ENCODE data around the gene AVP. TPM values are rescaled to one million over a fixed set of nuclear protein-coding genes. Genes with fewer than 3 reads are reported as not detected.
A peak's percentile ranks its signal among the peaks of the same experiment; 100 is the strongest.

AVP gene
- total RNA-seq, 1 donor from 2014 or later, result not detected

GRCh38 chr20:3046677-3047462 is 37.7 kb downstream of the AVP start:
- no peak for DNase-seq (ENCODE audit: low spot score)
- Mint-ChIP-seq H3K27me3 (ENCODE audit: low read depth) (no peaks in the 10 kb centered on the region), H3K4me1 (ENCODE audit: low read depth) (peaks cover 23% of the 10 kb centered on the region), H3K4me3 (ENCODE audit: unreplicated experiment) (peak overlapping the region; percentile 86), H3K36me3 (ENCODE audit: low read depth) (peaks cover 14% of the 10 kb centered on the region), H3K9me3 (ENCODE audit: low read depth) (no peaks in the 10 kb centered on the region), H3K27ac (ENCODE audit: unreplicated experiment) (peak overlapping the region; percentile 63)
- no peak for TF ChIP-seq CTCF (IDR thresholded peaks at IDR 0.05)

- H3K4me1 Mint-ChIP-seq (ENCODE audit: low read depth), result peaks cover 28% of the 10 kb centered on the region
- TF ChIP-seq CTCF (IDR thresholded peaks at IDR 0.05), result no peak
- peaks cover 17% of the 10 kb centered on the region for H3K36me3 Mint-ChIP-seq (ENCODE audit: low read depth)
- H3K27ac Mint-ChIP-seq (ENCODE audit: unreplicated experiment), result peak within 1 kb of the TSS; percentile 77
- peak; percentile 96 for DNase-seq (ENCODE audit: low spot score)
- no peaks in the 10 kb centered on the region for H3K9me3 Mint-ChIP-seq (ENCODE audit: low read depth)
- H3K4me3 Mint-ChIP-seq (ENCODE audit: unreplicated experiment), result peak within 1 kb of the TSS; percentile 86
- no peaks in the 10 kb centered on the region for H3K27me3 Mint-ChIP-seq (ENCODE audit: low read depth)
These were observed 38.5 kb downstream of the AVP start, which contains the start of gene MRPS26 for GRCh38 chr20:3045816-3046676. Gene MRPS26 (plus strand): TSS chr20:3046052. CDS start chr20:3046069, 17 bp downstream.

DNA sequence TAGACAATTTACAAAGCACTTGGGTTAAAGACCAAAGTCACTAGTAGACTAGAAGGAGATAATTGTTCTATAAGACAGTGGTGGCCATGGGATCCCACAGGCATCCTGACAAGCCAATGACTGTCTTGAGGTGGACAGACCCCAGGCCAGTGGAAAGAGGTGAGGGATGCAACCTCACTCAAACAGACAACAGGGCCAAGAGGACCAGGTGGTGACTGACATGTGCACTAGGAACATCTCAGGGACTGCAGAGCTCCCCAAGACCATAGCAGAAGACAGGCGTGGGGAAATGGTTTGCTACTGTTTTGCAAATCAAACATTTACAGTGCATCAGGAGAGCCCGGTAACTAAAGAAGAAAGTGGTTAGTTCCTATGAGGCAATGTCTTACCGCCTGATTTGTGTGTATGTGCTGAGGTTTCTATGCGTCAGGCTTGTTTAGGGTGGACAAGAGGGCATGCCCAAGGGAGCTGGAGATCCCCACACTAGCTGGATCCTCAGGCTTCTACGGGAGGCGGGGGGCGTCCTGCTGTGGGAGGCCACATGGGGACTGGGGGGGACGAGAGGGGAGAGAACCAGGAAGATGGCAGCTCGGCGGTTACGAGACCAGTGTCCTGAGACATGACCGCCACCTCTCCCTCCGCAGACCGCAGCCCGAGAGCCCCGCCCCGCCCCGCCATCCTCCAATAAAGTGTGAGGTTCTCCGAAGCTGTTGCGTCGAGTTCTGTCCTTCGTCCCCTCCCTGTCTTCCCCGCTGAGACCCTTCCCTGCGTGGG is 39.3 kb downstream of the AVP start:
- no peak for DNase-seq (ENCODE audit: low spot score)

GRCh38 chr20:3044336-3044965 is 40.1 kb downstream of the AVP start:
- Mint-ChIP-seq H3K36me3 (ENCODE audit: low read depth) (peaks cover 18% of the 10 kb centered on the region), H3K4me1 (ENCODE audit: low read depth) (peaks cover 28% of the 10 kb centered on the region), H3K4me3 (ENCODE audit: unreplicated experiment) (no peak overlapping the region), H3K27ac (ENCODE audit: unreplicated experiment) (no peak overlapping the region), H3K9me3 (ENCODE audit: low read depth) (no peaks in the 10 kb centered on the region), H3K27me3 (ENCODE audit: low read depth) (no peaks in the 10 kb centered on the region)
- TF ChIP-seq CTCF (IDR thresholded peaks at IDR 0.05), result no peak
- DNase-seq (ENCODE audit: low spot score), result no peak

More for the DNA sequence above, 39.3 kb downstream of the AVP start:
- Mint-ChIP-seq H3K4me1 (ENCODE audit: low read depth) (peaks cover 28% of the 10 kb centered on the region), H3K4me3 (ENCODE audit: unreplicated experiment) (peak overlapping the region; percentile 86), H3K27me3 (ENCODE audit: low read depth) (no peaks in the 10 kb centered on the region), H3K9me3 (ENCODE audit: low read depth) (no peaks in the 10 kb centered on the region), H3K36me3 (ENCODE audit: low read depth) (peaks cover 20% of the 10 kb centered on the region), H3K27ac (ENCODE audit: unreplicated experiment) (peak overlapping the region; percentile 77)
- TF ChIP-seq CTCF (IDR thresholded peaks at IDR 0.05), result no peak

All from chondrocyte (in vitro differentiated cells).